ENCODE data around the gene EIF4G1. TPM values are rescaled to one million over a fixed set of nuclear protein-coding genes. Genes with fewer than 3 reads are reported as not detected.
A peak's percentile ranks its signal among the peaks of the same experiment; 100 is the strongest.

EIF4G1 gene
- total RNA-seq, 1 experiment from 2014 or later, result 532 TPM

DNA sequence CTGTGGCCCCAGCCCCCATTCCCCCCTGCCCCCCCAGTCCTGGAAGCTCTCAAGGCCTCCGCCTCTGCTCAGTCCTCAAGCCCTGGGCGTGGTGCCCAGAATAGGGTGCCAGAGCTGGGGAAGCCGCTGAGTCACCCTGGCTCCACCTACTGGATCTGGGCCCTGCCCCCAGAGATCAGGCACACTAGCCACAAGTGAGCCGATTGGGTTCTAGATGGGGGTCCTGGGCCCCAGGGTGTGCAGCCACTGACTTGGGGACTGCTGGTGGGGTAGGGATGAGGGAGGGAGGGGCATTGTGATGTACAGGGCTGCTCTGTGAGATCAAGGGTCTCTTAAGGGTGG lies 5.7 kb downstream of the EIF4G1 start:
- WGBS (ENCODE audit: extremely low coverage, insufficient read length, low lambda C conversion rate), result no CpG with 5 or more reads among the region's 4 CpGs
- no peak overlapping the region for H2AFZ ChIP-seq (ENCODE audit: low read length)
- no peak overlapping the region for H3K56ac ChIP-seq (ENCODE audit: insufficient read length, low read depth, low read length)
- no peak overlapping the region for H3K9ac ChIP-seq (ENCODE audit: extremely low read depth, insufficient read length, low read length)
- no peak overlapping the region for H2BK12ac ChIP-seq (ENCODE audit: insufficient read length, low read depth, low read length)
- no peak overlapping the region for H3T11ph ChIP-seq (ENCODE audit: low read length)
- no peak overlapping the region for H3K23ac ChIP-seq (ENCODE audit: insufficient read length, low read depth, low read length)
- no peak overlapping the region for H3K4me3 Mint-ChIP-seq
- H3K79me2 ChIP-seq (ENCODE audit: insufficient read depth, low read length), result peaks cover 38% of the 10 kb centered on the region
- no peaks in the 10 kb centered on the region for H3K9me3 ChIP-seq (ENCODE audit: control insufficient read depth, low read depth, low read length)
- H3K27ac ChIP-seq (ENCODE audit: insufficient read length, low read depth, low read length), result no peak overlapping the region
- H3K18ac ChIP-seq (ENCODE audit: insufficient read length, low read depth, low read length), result no peak overlapping the region
- H3K27ac Mint-ChIP-seq, result peak overlapping the region in 1 of 3 experiments; percentile 57; a peak in 1 of 7 replicates
- no peak overlapping the region for H4K91ac ChIP-seq (ENCODE audit: insufficient read length, low read depth, low read length)
- no peaks in the 10 kb centered on the region; the same call in 1 of the 2 replicates for H3K27me3 Mint-ChIP-seq (ENCODE audit: low read depth)
- H4K8ac ChIP-seq (replicated peaks; ENCODE audit: insufficient read length, low read depth, low read length), result no peak overlapping the region
- H3K36me3 Mint-ChIP-seq (ENCODE audit: insufficient read depth in 1 of 3, low read depth in 3 of 3), result peaks cover 68 to 92% (median 79%) of the 10 kb centered on the region in 3 experiments
- no peak overlapping the region for H2BK15ac ChIP-seq (ENCODE audit: low read depth, low read length)
- H3K79me1 ChIP-seq (ENCODE audit: insufficient read depth, low read depth, low read length, poor library complexity, severe bottlenecking), result peaks cover 6% of the 10 kb centered on the region
- no peak overlapping the region for H3K4me2 ChIP-seq (ENCODE audit: insufficient read depth, insufficient read length, low read length)
- no peak overlapping the region for H2BK120ac ChIP-seq (ENCODE audit: low read depth, low read length, poor library complexity, severe bottlenecking)
- no peak overlapping the region for H4K5ac ChIP-seq (ENCODE audit: insufficient read length, low read depth, low read length)
- no peak overlapping the region for H3K4ac ChIP-seq (ENCODE audit: low read depth, low read length)
- peaks cover 8% of the 10 kb centered on the region; the same call in 1 of the 2 replicates for H3K4me1 ChIP-seq (ENCODE audit: insufficient read depth, low read length)
- no peaks in the 10 kb centered on the region for H4K20me1 ChIP-seq (ENCODE audit: control insufficient read depth, insufficient read depth, insufficient read length)
- no peaks in the 10 kb centered on the region for H3K27me3 ChIP-seq (ENCODE audit: insufficient read depth, low read length)
- H3K23me2 ChIP-seq (ENCODE audit: insufficient read length, low read depth, low read length, poor library complexity, severe bottlenecking), result peaks cover 10% of the 10 kb centered on the region
- no peak overlapping the region for H2BK20ac ChIP-seq (ENCODE audit: low read depth, low read length, poor library complexity, severe bottlenecking)
- TF ChIP-seq, protein P1, sequence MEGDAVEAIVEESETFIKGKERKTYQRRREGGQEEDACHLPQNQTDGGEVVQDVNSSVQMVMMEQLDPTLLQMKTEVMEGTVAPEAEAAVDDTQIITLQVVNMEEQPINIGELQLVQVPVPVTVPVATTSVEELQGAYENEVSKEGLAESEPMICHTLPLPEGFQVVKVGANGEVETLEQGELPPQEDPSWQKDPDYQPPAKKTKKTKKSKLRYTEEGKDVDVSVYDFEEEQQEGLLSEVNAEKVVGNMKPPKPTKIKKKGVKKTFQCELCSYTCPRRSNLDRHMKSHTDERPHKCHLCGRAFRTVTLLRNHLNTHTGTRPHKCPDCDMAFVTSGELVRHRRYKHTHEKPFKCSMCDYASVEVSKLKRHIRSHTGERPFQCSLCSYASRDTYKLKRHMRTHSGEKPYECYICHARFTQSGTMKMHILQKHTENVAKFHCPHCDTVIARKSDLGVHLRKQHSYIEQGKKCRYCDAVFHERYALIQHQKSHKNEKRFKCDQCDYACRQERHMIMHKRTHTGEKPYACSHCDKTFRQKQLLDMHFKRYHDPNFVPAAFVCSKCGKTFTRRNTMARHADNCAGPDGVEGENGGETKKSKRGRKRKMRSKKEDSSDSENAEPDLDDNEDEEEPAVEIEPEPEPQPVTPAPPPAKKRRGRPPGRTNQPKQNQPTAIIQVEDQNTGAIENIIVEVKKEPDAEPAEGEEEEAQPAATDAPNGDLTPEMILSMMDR (conservative IDR thresholded peaks at IDR 0.05), result no peak
- no peak for DNase-seq
- no peak overlapping the region for H2AK5ac ChIP-seq (ENCODE audit: insufficient read length, low read length)
- H3K4me1 Mint-ChIP-seq, result peaks cover 26 to 27% of the 10 kb centered on the region in 2 experiments
- no peak overlapping the region for H2BK5ac ChIP-seq (ENCODE audit: insufficient read length, low read length)
- no peaks in the 10 kb centered on the region for H3K9me3 Mint-ChIP-seq
- no peak overlapping the region for H3K14ac ChIP-seq (ENCODE audit: insufficient read depth, low read length)
